Heart left ventricle (tissue), 16 donors: Measurements from ENCODE around the gene DKKL1. TPM values are rescaled to one million over a fixed set of nuclear protein-coding genes. Genes with fewer than 3 reads are reported as not detected.
A peak's percentile ranks its signal among the peaks of the same experiment; 100 is the strongest.

ENCODE experiments used
- ATAC-seq, 4 donors: fragments of 200-7000 bp; cut with Tn5 transposase; one replicate each; pipeline ENCODE4 v1.9.1; 2020 to 2022; ENCODE audit warnings: moderate library complexity in 4 of 4, mild to moderate bottlenecking in 3 of 4, moderate number of reproducible peaks in 1 of 4
- DNase-seq, 5 donors: peaks; one replicate each; pipeline ENCODE4 v3.0.0-alpha.2; 2020
- H3K27ac ChIP-seq, 12 donors: fragments of 200-600 bp; sonication (generic) in 4 of 12; one replicate each; pipeline versions ENCODE4 v1.5.0 to v1.8.0; 2016 to 2022; ENCODE audit warnings: mild to moderate bottlenecking in 2 of 12
- H3K27me3 ChIP-seq, 9 donors: fragments of 200-600 bp; sonication (generic) in 2 of 9; one replicate each; pipeline versions ENCODE4 v1.5.1 to v1.8.0; 2016 to 2022; ENCODE audit warnings: mild to moderate bottlenecking in 3 of 9
- H3K36me3 ChIP-seq, 9 donors: fragments of 200-600 bp; sonication (generic) in 2 of 9; one replicate each; pipeline versions ENCODE4 v1.5.0 to v1.8.0; 2018 to 2022; ENCODE audit warnings: mild to moderate bottlenecking in 2 of 9
- H3K4me1 ChIP-seq, 12 donors: fragments of 200-600 bp; sonication (generic) in 4 of 12; one replicate each; pipeline versions ENCODE4 v1.5.0 to v1.8.0; 2016 to 2022; ENCODE audit warnings: mild to moderate bottlenecking in 3 of 12
- H3K4me3 ChIP-seq, 12 donors: fragments of 200-600 bp; sonication (generic) in 4 of 12; one replicate each; pipeline versions ENCODE4 v1.5.0 to v1.8.0; 2017 to 2022; ENCODE audit warnings: mild to moderate bottlenecking in 9 of 12, moderate library complexity in 4 of 12
- H3K9me3 ChIP-seq, 12 donors: fragments of 200-600 bp; sonication (generic) in 4 of 12; one replicate each; pipeline versions ENCODE4 v1.5.0 to v1.8.0; 2016 to 2022; ENCODE audit warnings: mild to moderate bottlenecking in 1 of 12
- POLR2A ChIP-seq, 2 donors: fragments of 450-650 bp; IDR thresholded peaks; one replicate each; pipeline ENCODE4 v1.6.1; 2017; ENCODE audit warnings: antibody characterized with exemption in 2 of 2, mild to moderate bottlenecking in 2 of 2, moderate library complexity in 2 of 2
- WGBS, 4 donors: extraction: QIAGEN DNeasy Blood & Tissue Kit in 2 of 4; methylation state at CpG; one replicate each; pipeline versions ENCODE4 v1.1.5 to v1.1.7; 2013 to 2018; 5-methylcytosine and 5-hydroxymethylcytosine counted together
- intact Hi-C, 10 donors: fragments of 100-400 bp; cut with DNase I; formaldehyde crosslinking; loops; one replicate each; pipeline versions ENCODE4 v1.11.1 to v1.14.2; 2022
- polyA plus RNA-seq, 2 donors: library from polyadenylated mRNA; stranded (reverse); fragments of 200-250 nt; gene quantifications; one replicate each; pipeline ENCODE4 v1.2.3, GENCODE V29; 2013
- total RNA-seq, 9 donors: library from RNA; depleted of rRNA in 2 of 9; stranded (reverse); fragments of >200 nt in 2 of 9; fragmentation: NEBNext Ultra II Directional in 3 of 9; extraction: Animal tissue kit (Norgen Biotek cat#: 25700) in 3 of 9; gene quantifications; one replicate each; pipeline versions ENCODE4 v1.1.0 to v1.2.4, GENCODE V29; 2016 to 2023
- TF ChIP-seq, protein P1 (sequence below), 12 donors: fragments of 200-600 bp; sonication (generic) in 4 of 12; IDR thresholded peaks; one replicate each; pipeline versions ENCODE4 v1.5.0 to v1.8.0; 2018 to 2022; ENCODE audit warnings: antibody characterized with exemption in 12 of 12, mild to moderate bottlenecking in 5 of 12
- donor health status: ischemic (EF 13 %, LVEDD 7.1; RV severe dilation, severe dysfunction).
- donor health status: healthy with polysubstance abuse.
- donor health status: DM: no; HTN: yes; CAD: no.
- donor health status: DM: no; HTN: no; CAD: no.
- donor health status: ischemic (EF 25% LVEDD 6.9; RV normal size, moderate dysfunction).
- donor health status: ischemic (EF 25% LVEDD 5.7; RV mildly dilated, moderate dysfunction).
- donor health status: healthy.
- donor health status: DM: yes; HTN: yes; CAD: no.
- donor health status: ischemic (EF 35%, LVEDD 5.7; RV mildly dilated, moderate dysfunction).
- donor health status: nonischemic (EF 11% LVEDD 7.7; RV severe dilation, severe dysfunction).
- donor health status: DM: yes; HTN: yes; CAD: no.
- donor health status: PGD.
- donor health status: ischemic (EF 29% LVEDD 5.4; RV normal size, mild dysfunction).
- donor health status: nonischemic (EF 23%, LVEDD 6.1; RV moderate dilation, normal function).

DKKL1 gene
- total and polyA plus RNA-seq, 11 donors, result 0.24 to 0.51 TPM; not detected in 9

DNA sequence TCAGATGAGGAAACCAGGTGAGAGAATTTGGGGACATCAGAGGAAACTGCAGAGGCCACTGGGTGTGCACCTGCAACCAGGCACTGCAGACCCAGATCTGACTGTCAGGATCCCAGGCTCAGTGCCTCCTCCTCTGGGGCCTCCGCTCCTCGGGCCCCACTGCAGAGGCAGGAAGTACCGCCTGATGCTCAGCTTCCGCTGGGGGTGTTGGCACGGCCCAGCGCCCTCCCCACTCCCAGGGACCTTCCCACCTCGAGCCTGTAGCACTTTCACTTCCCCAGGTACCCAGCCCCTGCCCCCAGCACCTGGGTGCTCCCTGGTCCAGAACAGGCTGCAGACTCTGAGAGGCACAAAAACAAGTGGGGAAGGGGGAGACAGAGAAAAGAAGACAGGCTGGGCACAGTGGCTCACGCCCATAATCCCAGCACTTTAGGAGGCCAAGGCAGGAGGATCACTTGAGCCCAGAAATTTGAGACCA, 29.8 kb upstream of the DKKL1 start:
- intact Hi-C loops, result no loop called here
- TF ChIP-seq POLR2A (IDR thresholded peaks at IDR 0.05), result no peak
- TF ChIP-seq, protein P1, sequence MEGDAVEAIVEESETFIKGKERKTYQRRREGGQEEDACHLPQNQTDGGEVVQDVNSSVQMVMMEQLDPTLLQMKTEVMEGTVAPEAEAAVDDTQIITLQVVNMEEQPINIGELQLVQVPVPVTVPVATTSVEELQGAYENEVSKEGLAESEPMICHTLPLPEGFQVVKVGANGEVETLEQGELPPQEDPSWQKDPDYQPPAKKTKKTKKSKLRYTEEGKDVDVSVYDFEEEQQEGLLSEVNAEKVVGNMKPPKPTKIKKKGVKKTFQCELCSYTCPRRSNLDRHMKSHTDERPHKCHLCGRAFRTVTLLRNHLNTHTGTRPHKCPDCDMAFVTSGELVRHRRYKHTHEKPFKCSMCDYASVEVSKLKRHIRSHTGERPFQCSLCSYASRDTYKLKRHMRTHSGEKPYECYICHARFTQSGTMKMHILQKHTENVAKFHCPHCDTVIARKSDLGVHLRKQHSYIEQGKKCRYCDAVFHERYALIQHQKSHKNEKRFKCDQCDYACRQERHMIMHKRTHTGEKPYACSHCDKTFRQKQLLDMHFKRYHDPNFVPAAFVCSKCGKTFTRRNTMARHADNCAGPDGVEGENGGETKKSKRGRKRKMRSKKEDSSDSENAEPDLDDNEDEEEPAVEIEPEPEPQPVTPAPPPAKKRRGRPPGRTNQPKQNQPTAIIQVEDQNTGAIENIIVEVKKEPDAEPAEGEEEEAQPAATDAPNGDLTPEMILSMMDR (IDR thresholded peaks at IDR 0.05), result no peak
- no peak for ATAC-seq
- Histone ChIP-seq H3K4me1 (peaks cover 0 to 55% (median 4%) of the 10 kb centered on the region in 12 donors), H3K36me3 (peaks cover 0 to 11% (median 0%) of the 10 kb centered on the region in 9 donors), H3K27ac (peak overlapping the region in 1 of 12 donors; percentile 89), H3K9me3 (no peaks in the 10 kb centered on the region), H3K4me3 (peak overlapping the region in 1 of 12 donors; percentile 4), H3K27me3 (no peaks in the 10 kb centered on the region)
- peak in 2 of 5 donors; percentile 37 to 75 for DNase-seq
- 40 to 69% (median 56%) methylated on average over 4 to 8 of the region's 8 CpGs for WGBS, 4 donors

DNA sequence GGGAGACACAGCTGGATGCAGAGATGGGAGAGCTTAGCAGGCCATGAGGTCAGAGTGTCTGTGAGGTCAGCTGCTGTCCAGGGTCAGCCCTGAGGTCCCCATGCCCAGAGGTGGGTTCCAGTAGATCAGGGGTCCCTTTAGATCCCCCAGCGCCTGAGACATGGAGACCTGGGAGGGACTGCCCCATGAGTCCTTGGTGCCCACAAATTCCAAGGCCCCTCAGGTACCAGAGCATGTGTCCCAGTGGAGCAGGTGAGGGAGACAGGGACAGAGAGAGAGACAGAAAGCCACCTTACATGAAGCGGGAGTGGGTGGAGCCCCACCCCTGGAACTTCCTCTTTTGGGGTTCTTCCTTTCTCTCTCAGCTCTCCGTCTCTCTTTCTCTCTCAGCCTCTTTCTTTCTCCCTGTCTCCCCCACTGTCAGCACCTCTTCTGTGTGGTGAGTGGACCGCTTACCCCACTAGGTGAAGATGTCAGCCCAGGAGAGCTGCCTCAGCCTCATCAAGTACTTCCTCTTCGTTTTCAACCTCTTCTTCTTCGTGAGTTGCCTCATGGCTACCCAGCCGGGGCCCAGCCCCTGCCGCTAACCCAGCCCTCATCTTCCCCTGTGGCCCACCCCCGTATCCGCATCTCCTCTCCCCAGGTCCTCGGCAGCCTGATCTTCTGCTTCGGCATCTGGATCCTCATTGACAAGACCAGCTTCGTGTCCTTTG, 28.4 kb upstream of the DKKL1 start, which contains the start of gene CD37:
CD37 (plus strand) TSS at position 336 of the 713 bp plus-strand sequence; CDS start at position 471, 135 bp downstream.
- peaks cover 0 to 67% (median 15%) of the 10 kb centered on the region in 12 donors for H3K4me1 ChIP-seq
- DNase-seq, result peak in 1 of 5 donors; percentile 28
- no peak for ATAC-seq
- no peak for TF ChIP-seq POLR2A (IDR thresholded peaks at IDR 0.05)
- TF ChIP-seq, protein P1 (IDR thresholded peaks at IDR 0.05), result no peak
- H3K27ac ChIP-seq, result peak within 1 kb of the TSS in 1 of 12 donors; percentile 89
- 70 to 85% (median 81%) methylated on average over 13 of the region's 13 CpGs for WGBS, 4 donors
- no peaks in the 10 kb centered on the region for H3K9me3 ChIP-seq
- H3K4me3 ChIP-seq, result peak within 1 kb of the TSS in 9 of 12 donors; percentile 19 to 67 (median 33)
- no peaks in the 10 kb centered on the region for H3K27me3 ChIP-seq
- H3K36me3 ChIP-seq, result peaks cover 0 to 19% (median 0%) of the 10 kb centered on the region in 9 donors
- intact Hi-C loops, result no loop called here

DNA sequence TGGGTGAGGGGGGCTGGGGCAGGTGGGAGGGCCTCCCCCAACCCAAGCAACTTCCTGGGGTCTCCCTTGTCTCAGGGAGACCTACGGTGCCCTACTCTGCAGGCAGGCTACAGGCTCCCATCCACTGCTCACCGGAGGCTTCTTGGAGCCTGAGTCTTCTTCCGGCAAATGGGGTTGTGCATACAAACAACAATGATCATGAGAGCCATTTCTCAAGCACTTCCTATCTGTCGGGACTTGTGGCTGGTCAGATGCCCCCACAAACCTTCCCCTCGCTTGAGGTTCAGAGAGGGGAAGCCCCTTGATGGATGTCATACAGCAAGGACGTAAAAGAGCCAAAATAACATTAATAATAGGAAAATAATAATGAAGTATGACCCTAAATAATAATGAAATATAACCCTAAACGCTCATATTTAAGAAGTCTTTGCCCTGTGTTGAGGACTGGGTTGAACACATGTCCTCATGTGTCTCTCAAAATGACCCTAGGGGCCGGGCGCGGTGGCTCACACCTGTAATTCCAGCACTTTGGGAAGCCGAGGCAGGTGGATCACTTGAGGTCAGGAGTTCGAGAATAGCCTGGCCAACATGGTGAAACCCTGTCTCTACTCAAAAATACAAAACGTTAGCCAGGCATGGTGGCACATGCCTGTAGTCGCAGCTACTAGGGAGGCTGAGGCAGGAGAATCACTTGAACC, 27.7 kb upstream of the DKKL1 start:
- no peaks in the 10 kb centered on the region for H3K9me3 ChIP-seq
- no peaks in the 10 kb centered on the region for H3K27me3 ChIP-seq
- TF ChIP-seq, protein P1 (IDR thresholded peaks at IDR 0.05), result no peak
- no peak for TF ChIP-seq POLR2A (IDR thresholded peaks at IDR 0.05)
- intact Hi-C loops, result no loop called here
- H3K4me3 ChIP-seq, result peak overlapping the region in 9 of 12 donors; percentile 19 to 67 (median 33)
- H3K27ac ChIP-seq, result peak overlapping the region in 1 of 12 donors; percentile 89
- 83 to 90% (median 86%) methylated on average over 14 of the region's 14 CpGs for WGBS, 4 donors
- H3K4me1 ChIP-seq, result peaks cover 0 to 73% (median 21%) of the 10 kb centered on the region in 12 donors
- H3K36me3 ChIP-seq, result peaks cover 0 to 21% (median under 1%) of the 10 kb centered on the region in 9 donors
- peak in 1 of 5 donors; percentile 3 for DNase-seq
- ATAC-seq, result no peak
